HepG2 (cell line): ENCODE results near the gene PEAK3. TPM values are rescaled to one million over a fixed set of nuclear protein-coding genes. Genes with fewer than 3 reads are reported as not detected.
A peak's percentile ranks its signal among the peaks of the same experiment; 100 is the strongest.

Experiments used
- ADNP ChIP-seq: sonication (generic); formaldehyde crosslinking; IDR thresholded peaks from 2 replicates; pipeline ENCODE4 v1.4.0; 2020; ENCODE audit warnings: missing genetic modification reagents
- CBX5 ChIP-seq: sonication (generic); formaldehyde crosslinking; IDR thresholded peaks from 2 replicates; pipeline ENCODE4 v1.4.0; 2020; ENCODE audit warnings: missing genetic modification reagents, borderline replicate concordance
- CENPT ChIP-seq: sonication (generic); formaldehyde crosslinking; IDR thresholded peaks from 2 replicates; pipeline ENCODE4 v1.8.0; 2022; ENCODE audit warnings: low read depth, mild to moderate bottlenecking, moderate library complexity, missing genetic modification reagents
- DDIT3 ChIP-seq: sonication (generic); formaldehyde crosslinking; IDR thresholded peaks from 2 replicates; pipeline ENCODE4 v1.4.0; 2020; ENCODE audit warnings: mild to moderate bottlenecking, missing genetic modification reagents
- EP300 ChIP-seq, 3 experiments: sonication (generic) in 1 of 3; formaldehyde crosslinking in 1 of 3; IDR thresholded peaks; 2 replicates each; pipeline versions ENCODE4 v1.5.1 to v1.6.1; 2011 to 2020; ENCODE audit warnings: low read depth in 2 of 3, low read length in 2 of 3, borderline replicate concordance in 1 of 3, improper control_type of control experiment in 1 of 3, mild to moderate bottlenecking in 1 of 3, missing genetic modification reagents in 1 of 3, moderate library complexity in 1 of 3
- HMG20B ChIP-seq: conservative IDR thresholded peaks from 2 replicates; pipeline ENCODE4 v1.6.1; 2016; ENCODE audit warnings: missing genetic modification reagents, missing compliant biosample characterization
- KAT7 ChIP-seq: IDR thresholded peaks from 2 replicates; pipeline ENCODE4 v1.6.1; 2018; ENCODE audit warnings: borderline replicate concordance, missing compliant biosample characterization
- KDM4B ChIP-seq: sonication (generic); formaldehyde crosslinking; IDR thresholded peaks from 2 replicates; pipeline ENCODE4 v1.4.0; 2020; ENCODE audit warnings: missing genetic modification reagents
- ZFP1 ChIP-seq: IDR thresholded peaks from 2 replicates; pipeline ENCODE4 v1.6.1; 2016
- ZKSCAN1 ChIP-seq: fragments of 150-350 bp; IDR thresholded peaks from 2 replicates; pipeline ENCODE4 v1.6.1; 2014; ENCODE audit warnings: low read length
- ZNF382 ChIP-seq: sonication (generic); formaldehyde crosslinking; IDR thresholded peaks from 2 replicates; pipeline ENCODE4 v1.5.0; 2020; ENCODE audit warnings: missing genetic modification reagents, mild to moderate bottlenecking, borderline replicate concordance
- ZNF407 ChIP-seq: sonication (generic); formaldehyde crosslinking; IDR thresholded peaks from one replicate; pipeline ENCODE4 v1.5.1; 2020; ENCODE audit warnings: mild to moderate bottlenecking, missing genetic modification reagents; ENCODE audit errors: not compliant biosample characterization
- polyA plus RNA-seq, 8 experiments: library from polyadenylated mRNA; depleted of rRNA in 3 of 8; stranded (reverse) in 7 of 8; unstranded in 1 of 8; fragments of >200 nt; fragmentation: Illumina TruSeq in 4 of 8; extraction: Trizol in 4 of 8; gene quantifications; 2 replicates each; pipeline versions ENCODE4 v1.2.1 to v1.2.3, GENCODE V29; 2011 to 2016; ENCODE audit warnings: low read depth in 4 of 8, missing spikeins in 1 of 8, mixed read lengths in 1 of 8; ENCODE audit not compliant: insufficient read depth in 1 of 8
- total RNA-seq, 5 experiments: library from RNA; depleted of rRNA; stranded (reverse); fragments of >200 nt; fragmentation: Illumina TruSeq; extraction: Trizol; gene quantifications; 2 replicates each; pipeline ENCODE4 v1.2.3, GENCODE V29; 2016; ENCODE audit warnings: low read depth in 1 of 5
- TF ChIP-seq, protein P1 (sequence below): sonication (generic); formaldehyde crosslinking; IDR thresholded peaks from 2 replicates; pipeline ENCODE4 v1.8.1; 2023; ENCODE audit warnings: mild to moderate bottlenecking, moderate library complexity, missing genetic modification reagents
- TF ChIP-seq, protein P2 (sequence below): sonication (generic); formaldehyde crosslinking; IDR thresholded peaks from 2 replicates; pipeline ENCODE4 v1.5.0; 2020; ENCODE audit warnings: mild to moderate bottlenecking, missing genetic modification reagents, borderline replicate concordance

The PEAK3 gene
- total and polyA plus RNA-seq, 2 of the 13 experiments (the other 11 are each of a cell fraction or from before 2014, with no cell fraction given), result not detected

GRCh38 chr19:2237051-2237868 is 44.7 kb downstream of the PEAK3 start (continued):
- TF ChIP-seq, protein P1, sequence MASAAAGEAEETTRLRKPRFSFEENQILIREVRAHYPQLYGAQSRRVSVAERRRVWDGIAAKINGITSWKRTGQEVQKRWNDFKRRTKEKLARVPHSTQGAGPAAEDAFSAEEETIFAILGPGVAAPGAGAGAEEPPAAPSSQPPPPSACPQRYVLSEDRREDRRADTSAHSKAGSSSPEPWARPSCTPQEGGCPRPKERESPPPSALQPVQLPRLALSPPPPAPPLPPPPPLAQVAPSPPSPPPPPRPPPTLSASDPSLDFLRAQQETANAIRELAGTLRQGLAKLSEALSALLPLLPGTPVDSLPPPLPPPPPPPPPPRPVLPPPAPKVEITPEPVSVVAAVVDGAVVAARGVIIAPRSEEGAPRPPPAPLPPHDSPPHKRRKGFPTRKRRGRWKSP (CRISPR knock-in tag), result no peak
- TF ChIP-seq ZKSCAN1, result no peak
- no peak for TF ChIP-seq CBX5 (CRISPR knock-in tag)
- no peak for TF ChIP-seq CENPT (CRISPR knock-in tag)
- TF ChIP-seq DDIT3 (CRISPR knock-in tag), result no peak
- no peak for TF ChIP-seq KDM4B
- TF ChIP-seq ZNF407, result no peak
- TF ChIP-seq ZFP1 (CRISPR knock-in tag), result no peak; the same call in 1 of the 2 replicates
- TF ChIP-seq, protein P2, sequence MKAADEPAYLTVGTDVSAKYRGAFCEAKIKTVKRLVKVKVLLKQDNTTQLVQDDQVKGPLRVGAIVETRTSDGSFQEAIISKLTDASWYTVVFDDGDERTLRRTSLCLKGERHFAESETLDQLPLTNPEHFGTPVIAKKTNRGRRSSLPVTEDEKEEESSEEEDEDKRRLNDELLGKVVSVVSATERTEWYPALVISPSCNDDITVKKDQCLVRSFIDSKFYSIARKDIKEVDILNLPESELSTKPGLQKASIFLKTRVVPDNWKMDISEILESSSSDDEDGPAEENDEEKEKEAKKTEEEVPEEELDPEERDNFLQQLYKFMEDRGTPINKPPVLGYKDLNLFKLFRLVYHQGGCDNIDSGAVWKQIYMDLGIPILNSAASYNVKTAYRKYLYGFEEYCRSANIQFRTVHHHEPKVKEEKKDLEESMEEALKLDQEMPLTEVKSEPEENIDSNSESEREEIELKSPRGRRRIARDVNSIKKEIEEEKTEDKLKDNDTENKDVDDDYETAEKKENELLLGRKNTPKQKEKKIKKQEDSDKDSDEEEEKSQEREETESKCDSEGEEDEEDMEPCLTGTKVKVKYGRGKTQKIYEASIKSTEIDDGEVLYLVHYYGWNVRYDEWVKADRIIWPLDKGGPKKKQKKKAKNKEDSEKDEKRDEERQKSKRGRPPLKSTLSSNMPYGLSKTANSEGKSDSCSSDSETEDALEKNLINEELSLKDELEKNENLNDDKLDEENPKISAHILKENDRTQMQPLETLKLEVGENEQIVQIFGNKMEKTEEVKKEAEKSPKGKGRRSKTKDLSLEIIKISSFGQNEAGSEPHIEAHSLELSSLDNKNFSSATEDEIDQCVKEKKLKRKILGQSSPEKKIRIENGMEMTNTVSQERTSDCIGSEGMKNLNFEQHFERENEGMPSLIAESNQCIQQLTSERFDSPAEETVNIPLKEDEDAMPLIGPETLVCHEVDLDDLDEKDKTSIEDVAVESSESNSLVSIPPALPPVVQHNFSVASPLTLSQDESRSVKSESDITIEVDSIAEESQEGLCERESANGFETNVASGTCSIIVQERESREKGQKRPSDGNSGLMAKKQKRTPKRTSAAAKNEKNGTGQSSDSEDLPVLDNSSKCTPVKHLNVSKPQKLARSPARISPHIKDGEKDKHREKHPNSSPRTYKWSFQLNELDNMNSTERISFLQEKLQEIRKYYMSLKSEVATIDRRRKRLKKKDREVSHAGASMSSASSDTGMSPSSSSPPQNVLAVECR, result no peak
- TF ChIP-seq ZNF382 (CRISPR knock-in tag), result no peak
- TF ChIP-seq ADNP (CRISPR knock-in tag), result peak; percentile 86
- no peak for TF ChIP-seq EP300 (IDR thresholded peaks at IDR 0.05; ENCODE audit: low read depth in 2 of 2, low read length in 2 of 2)
- TF ChIP-seq EP300 (CRISPR knock-in tag; IDR thresholded peaks at IDR 0.05; ENCODE audit: borderline replicate concordance), result no peak
- TF ChIP-seq HMG20B, result no peak
- no peak; the same call in none of the 2 replicates for TF ChIP-seq KAT7 (CRISPR knock-in tag)
